HG02943 (cell line): Measurements from ENCODE around the gene UBE2D3.
A peak's percentile ranks its signal among the peaks of the same experiment; 100 is the strongest.
"Not testable (repeated sequence)": the region's sequence is repeated elsewhere in the genome, so short reads cannot be mapped to it uniquely, and the experiment has no call there.

Experiments used
- ATAC-seq: cut with Tn5 transposase; IDR thresholded peaks from one replicate; pipeline ENCODE4 v1.9.1; 2021; ENCODE audit warnings: mild to moderate bottlenecking, low read depth, moderate library complexity; ENCODE audit not compliant: unreplicated experiment

Gene UBE2D3

GRCh38 chr4:102832667-102833066 lies 5.3 kb upstream of the UBE2D3 start:
- no peak for ATAC-seq

GRCh38 chr4:102832105-102832504 lies 4.8 kb upstream of the UBE2D3 start:
- no peak for ATAC-seq

GRCh38 chr4:102829803-102830202 lies 2.5 kb upstream of the UBE2D3 start:
- no peak for ATAC-seq

GRCh38 chr4:102828497-102828808 lies 1.1 kb upstream of the UBE2D3 start:
- no peak for ATAC-seq

GRCh38 chr4:102827674-102828496 lies 534 bp upstream of the UBE2D3 start:
- peak; percentile 79 for ATAC-seq

GRCh38 chr4:102826105-102826889 lies 1.1 kb downstream of the UBE2D3 start:
- ATAC-seq = no peak

GRCh38 chr4:102825261-102826091 lies 1.9 kb downstream of the UBE2D3 start:
- ATAC-seq = no peak

- ATAC-seq = no peak
Observed at GRCh38 chr4:102824398-102824797, 3.0 kb downstream of the UBE2D3 start.

- ATAC-seq = no peak
Observed at GRCh38 chr4:102823897-102824296, 3.5 kb downstream of the UBE2D3 start.

- no peak for ATAC-seq
Observed at GRCh38 chr4:102823464-102823863, 3.9 kb downstream of the UBE2D3 start.

- no peak for ATAC-seq
Observed at GRCh38 chr4:102819588-102820365, 7.6 kb downstream of the UBE2D3 start.

GRCh38 chr4:102819100-102819499 lies 8.3 kb downstream of the UBE2D3 start:
- ATAC-seq = not testable (repeated sequence)

- no peak for ATAC-seq
Observed at GRCh38 chr4:102817613-102818268, 9.6 kb downstream of the UBE2D3 start.

- ATAC-seq = no peak
Observed at GRCh38 chr4:102817021-102817605, 10.2 kb downstream of the UBE2D3 start.

GRCh38 chr4:102815981-102816380 lies 11.4 kb downstream of the UBE2D3 start:
- no peak for ATAC-seq

GRCh38 chr4:102809691-102810090 lies 17.7 kb downstream of the UBE2D3 start:
- ATAC-seq = no peak

- no peak for ATAC-seq
Observed at GRCh38 chr4:102809190-102809589, 18.2 kb downstream of the UBE2D3 start.

GRCh38 chr4:102808009-102808408 lies 19.3 kb downstream of the UBE2D3 start:
- ATAC-seq = no peak

- no peak for ATAC-seq
Observed at GRCh38 chr4:102807345-102807744, 20.0 kb downstream of the UBE2D3 start.
